ENCODE data around the gene SERPINA6.
"Not testable (repeated sequence)": the region's sequence is repeated elsewhere in the genome, so short reads cannot be mapped to it uniquely, and the experiment has no call there.

Gene SERPINA6

DNA sequence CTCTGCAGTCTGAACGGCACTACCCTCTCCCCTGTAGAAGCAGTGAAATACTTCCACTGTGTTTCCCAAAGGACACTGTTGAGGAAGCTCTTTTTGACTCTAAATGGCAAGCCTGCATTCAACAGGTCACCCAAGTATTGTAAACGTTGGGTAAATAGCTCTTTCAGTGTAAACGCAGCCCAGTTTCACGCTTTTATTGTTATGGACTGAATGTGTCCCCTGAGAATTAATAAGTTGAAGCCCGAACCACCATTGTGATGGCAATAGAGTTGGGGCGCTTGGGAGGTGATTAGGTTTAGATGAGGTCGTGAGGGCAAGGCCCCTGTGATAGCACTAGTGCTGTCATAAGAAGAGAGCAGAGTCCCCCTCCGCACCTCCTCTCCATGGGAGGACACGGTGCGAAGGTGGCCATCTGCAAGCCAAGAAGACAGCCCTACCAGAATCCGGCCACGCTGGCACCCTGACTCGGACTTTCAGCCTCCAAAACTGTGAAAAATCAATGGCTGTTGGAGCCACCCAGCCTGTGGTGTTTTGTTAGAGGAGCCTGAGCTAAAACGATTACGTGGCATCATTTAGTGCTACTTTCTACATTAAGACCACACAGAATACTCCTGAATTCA, 31.1 kb downstream of the SERPINA6 start:
- no peak for DNase-seq

DNA sequence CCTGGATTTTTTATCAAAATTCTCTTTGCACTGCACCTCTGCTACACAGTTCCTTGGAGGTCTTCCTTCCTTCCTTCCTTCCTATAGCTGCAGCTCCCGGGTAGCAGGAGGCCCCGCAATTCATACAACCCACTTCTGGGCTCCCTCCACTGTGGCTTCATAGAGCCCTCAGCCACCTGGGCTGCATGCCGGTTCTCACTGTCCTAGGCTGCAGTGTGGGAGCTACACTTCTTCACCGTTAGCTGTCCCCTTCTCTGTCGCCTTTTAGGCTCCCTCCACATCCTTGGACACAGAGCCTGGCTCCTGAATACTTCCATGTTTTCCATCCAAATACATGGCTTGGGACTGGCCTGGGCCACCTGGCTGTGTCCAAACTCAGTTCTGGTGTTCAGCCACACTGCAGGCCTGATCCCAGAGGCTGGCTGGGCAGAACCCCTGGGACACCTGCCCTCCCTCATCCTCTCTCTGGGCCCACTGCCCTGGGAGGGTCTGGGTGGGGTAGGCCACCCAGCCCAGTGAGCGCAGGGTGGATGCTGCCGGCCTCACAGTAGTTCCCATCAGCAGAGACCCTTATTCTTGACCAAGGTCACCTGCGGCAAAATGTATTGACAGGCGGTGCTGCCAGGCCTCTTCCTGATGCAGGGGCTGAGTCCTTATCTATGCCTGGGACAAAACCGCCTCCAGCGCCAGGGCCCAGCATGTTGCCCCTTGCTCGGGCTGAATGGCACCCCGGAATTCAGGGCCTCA, 31.8 kb downstream of the SERPINA6 start:
- DNase-seq = no peak

DNA sequence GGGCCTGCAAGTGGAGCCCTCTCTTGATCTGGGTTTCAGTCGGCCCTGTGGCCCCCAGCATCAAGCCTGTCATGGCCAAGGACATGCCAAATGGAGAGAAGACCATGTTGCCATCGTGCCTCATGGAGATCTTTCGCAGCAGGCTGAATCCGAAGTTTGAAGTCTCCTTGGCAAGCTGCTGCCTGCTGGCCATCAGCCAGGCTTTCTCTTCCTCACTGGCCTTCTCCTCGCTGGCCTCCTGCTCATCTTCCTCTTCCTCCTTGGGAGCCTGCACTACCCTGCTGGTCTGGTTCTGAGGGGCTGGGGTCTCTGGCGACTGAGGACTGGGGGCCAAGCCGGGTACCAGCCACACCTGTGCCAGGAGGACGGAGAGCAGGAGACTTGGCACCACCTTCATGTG, 32.9 kb downstream of the SERPINA6 start:
- DNase-seq = no peak

DNA sequence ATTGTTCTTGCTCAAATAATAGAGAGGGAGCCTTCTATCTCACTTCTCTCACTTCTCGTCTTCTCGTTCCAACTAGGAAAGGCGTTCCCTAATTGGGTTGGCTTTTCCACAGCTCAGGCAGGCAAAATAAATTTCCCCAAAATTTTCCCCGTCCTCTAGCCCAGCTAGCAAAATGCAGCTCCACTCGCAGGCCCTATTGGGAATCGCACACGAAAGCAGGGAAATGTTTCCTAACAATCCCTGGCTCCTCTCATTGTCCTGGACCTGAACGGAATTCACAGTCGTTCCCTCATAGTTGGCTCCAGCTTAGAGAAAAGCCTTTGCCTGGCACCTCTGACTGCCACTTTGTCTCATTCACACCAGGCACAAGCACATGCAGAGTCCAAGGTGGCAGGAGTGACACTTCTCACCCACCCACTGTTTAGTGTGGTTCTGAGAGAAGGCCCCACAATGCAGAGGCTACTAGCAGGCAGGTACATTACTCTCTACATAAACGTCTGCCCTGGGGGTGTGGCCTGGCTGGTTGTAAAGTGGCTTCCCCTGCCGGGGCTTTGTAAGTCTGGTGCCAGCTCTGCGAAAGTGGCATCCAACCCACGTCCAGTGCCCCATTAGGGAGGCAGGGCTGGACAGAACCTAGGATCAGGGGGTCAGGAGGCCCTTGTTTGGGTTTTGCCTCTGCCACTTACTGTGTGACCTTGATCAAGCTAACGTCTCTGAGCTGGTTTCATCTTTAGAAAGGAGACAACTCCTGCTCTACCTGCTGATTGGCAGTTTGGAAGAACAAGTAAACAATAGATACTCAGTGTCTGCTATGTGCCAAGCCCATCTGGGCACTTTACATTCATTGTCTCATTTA, 34.3 kb downstream of the SERPINA6 start:
- no peak for DNase-seq

DNA sequence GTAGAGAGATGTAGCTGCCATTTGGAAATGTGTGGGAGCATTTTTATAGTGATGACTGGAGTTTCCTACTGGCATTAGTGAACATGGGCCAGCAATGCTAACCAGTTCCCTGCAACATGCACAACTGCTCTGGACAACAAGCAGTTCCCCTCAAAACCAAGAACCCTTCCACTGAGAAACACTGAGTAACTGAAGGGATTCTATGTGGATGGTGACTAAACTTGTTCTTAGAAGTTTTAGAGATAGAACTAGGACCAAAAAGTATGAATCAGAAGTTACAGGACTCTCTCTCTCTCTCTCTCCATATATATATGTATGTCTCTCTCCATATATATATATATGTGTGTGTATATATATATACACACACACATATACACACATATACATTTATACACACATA, 38.0 kb downstream of the SERPINA6 start:
- no peak for DNase-seq

DNA sequence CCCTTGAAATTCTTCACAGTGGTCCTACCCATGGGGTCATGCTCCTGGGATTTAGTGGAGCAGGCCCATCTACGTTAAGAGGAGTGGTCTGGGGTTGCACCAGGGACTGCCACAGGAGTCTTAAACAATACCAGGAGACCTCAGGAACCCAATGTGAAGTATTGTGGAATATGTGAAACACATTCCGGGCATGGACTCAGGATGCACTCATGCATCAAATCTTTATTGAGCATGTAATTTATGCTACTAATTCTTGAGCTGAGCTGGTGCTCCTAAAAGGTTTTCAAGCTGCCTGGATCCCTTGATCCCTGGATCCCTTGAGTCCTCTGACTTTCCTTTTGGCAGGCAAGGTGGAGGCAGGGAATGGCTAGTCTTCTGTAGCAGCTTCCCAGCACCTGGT, 38.9 kb downstream of the SERPINA6 start:
- DNase-seq = no peak

DNA sequence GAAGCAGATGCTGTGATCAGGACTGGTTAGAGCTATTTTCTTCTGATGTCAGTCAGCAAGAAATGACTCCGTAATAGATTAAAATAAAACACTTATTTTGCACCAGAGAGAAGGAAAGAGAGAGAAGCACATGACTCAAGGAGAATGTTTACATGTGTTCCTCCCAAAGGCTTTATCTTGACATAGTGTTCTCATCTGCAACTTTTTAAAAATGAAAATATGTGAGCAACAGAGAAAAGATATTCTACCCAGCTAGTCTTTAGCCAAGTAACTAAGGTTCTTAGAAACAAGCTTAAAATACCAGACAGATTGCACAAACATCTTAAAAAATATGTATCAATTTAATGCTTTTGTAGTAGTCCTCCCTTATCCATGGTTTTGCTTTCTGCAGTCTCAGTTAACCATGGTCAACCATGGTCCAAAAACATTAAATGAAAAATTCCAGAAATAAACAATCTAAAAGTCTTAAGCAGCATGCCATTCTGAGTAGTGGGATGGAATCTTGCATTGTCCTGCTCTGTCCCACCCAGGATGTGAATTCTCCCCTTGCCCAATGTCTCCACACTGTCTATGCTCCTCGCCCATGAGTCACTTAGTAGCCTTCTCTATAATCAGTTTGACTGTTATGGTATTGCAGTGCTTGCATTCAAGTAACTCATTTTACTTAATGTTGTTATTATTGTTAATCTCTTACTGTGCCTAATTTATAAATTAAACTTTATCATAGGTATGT, 40.0 kb downstream of the SERPINA6 start:
- no peak for DNase-seq

DNA sequence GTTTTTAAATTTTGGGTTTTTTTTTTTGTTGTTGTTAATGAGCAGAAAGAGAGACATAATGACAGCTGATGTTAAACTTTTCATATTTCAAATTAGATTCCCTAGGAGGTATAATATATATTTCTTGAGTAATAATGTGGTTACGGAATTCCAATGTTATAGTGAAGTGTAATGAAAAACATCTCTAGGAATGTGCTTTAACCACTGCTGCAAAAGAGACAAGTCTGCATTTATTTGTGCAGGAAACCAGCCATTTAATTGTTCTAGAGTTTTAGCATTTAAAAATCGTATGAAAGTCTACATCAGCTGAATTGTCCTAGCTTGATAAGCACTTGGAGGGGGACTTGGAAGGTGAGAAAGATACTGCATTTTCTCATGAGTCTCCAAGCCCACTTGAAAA, 44.4 kb downstream of the SERPINA6 start:
- no peak for DNase-seq

DNA sequence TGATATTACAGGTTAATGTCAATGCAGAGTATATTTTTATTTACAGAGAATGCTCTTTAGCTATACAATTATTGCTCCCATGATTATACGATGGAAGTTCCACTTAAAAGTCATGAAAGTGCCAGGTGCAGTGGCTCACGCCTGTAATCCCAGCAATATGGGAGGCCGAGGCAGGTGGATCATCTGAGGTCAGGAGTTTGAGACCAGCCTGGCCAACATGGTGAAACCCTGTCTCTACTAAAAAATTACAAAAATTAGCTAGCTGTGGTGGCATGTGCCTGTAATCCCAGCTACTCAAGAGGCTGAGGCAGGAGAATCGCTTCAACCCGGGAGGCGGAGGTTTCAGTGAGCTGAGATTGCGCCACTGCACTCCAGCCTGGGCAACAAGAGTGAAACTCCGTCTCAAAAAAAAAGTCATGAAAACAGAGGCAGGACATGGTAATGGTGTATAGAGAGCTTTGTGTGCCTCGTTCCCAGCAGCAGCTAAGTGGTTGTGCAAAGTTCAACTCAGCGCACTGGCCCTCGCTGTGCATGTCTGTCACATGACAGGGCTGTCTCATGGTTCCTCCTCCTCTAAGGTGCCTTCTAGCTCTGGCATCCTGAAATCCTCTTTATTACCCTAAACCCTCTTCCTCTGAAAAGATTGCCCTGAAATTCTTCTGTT, 46.1 kb downstream of the SERPINA6 start:
- not testable (repeated sequence) for DNase-seq

DNA sequence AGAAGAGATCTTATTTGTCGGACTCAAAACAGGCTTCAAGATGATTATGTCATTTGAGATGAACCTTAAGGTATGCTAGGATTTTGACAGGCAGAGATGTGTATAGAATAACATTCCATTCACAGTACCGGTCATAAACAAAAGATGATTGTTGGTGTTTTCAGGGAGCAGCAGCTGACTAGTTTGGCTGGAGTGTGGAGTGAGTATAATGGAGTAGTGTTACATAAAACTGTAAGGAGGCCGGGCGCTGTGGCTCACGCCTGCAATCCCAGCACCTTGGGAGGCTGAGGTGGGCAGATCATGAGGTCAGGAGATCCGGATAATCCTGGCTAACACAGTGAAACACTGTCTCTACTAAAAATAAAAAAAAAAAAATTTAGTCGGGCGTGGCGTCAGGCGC, 54.0 kb downstream of the SERPINA6 start:
- no peak for DNase-seq

DNA sequence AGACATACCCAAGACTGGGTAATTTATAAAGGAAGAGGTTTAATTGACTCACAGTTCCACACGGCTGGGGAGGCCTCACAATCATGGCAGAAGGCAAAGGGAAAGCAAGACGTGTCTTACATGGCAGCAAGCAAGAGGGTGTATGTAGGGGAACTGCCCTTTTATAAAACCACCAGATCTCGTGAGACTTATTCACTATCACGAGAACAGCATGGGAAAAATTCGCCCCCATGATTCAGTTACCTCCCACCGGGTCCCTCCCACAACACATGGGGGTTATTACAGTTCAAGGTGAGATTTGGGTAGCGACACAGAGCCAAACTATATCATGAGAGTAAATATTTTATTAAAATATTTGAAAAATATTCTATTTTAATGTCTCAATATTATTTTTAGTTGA, 54.6 kb downstream of the SERPINA6 start:
- not testable (repeated sequence) for DNase-seq

DNA sequence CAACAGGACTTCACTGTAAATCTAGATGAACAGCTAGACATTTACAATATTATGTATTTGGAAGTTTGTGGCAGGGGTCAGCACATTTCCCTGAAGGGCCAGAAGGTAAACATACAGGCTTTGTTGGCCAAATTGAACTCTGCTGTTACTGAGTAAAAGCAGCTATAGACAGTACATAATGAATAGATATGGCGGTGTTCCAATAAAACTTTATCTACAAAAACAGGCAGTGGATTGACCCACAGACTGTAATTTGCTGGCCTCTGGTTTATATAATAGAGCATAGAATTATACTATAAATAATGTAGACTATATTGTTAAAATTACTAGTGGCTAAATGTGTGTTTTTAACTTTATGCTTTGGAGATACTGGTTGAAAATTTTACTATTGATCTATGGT, 55.8 kb downstream of the SERPINA6 start:
- no peak for DNase-seq

DNA sequence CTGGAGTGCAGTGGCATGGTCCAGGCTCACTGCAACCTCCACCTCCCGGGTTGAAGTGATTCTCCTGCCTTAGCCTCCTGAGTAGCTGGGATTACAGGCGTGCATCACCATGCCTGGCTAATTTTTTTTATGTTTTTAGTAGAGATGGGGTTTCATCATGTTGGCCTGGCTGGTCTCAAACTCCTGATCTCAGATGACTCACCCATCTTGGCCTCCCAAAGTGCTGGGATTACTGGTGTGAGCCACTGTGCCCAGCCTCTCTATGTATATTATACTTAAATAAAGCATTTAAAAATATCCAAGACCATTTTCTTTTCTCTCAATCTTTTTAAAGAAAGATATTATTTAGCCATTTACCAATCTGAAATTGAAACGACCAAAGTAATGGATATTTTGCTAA, 58.9 kb downstream of the SERPINA6 start:
- DNase-seq = not testable (repeated sequence)
